Measurements from ENCODE around the gene NTRK2.

GRCh38 chr9:84874596-84874995 lies 205.1 kb downstream of the NTRK2 start:
- TF ChIP-seq POLR2AphosphoS5 (IDR thresholded peaks at IDR 0.05) (no peak), POLR2A (IDR thresholded peaks at IDR 0.05) (no peak)

Measured in suprapubic skin (tissue), 4 donors.